ENCODE data around the gene YPEL4. TPM values are rescaled to one million over a fixed set of nuclear protein-coding genes. Genes with fewer than 3 reads are reported as not detected.

YPEL4 gene
- polyA plus RNA-seq, 3 donors, result 1.2 to 1.9 (median 1.7) TPM

- no peak for DNase-seq (ENCODE audit: low read depth in 3 of 3, low spot score in 2 of 3)
These were observed 15.4 kb downstream of the YPEL4 start for GRCh38 chr11:57634311-57634710.

GRCh38 chr11:57633394-57634070 is 16.2 kb downstream of the YPEL4 start:
- no peak for DNase-seq (ENCODE audit: low read depth in 3 of 3, low spot score in 2 of 3)

GRCh38 chr11:57632116-57632515 is 17.6 kb downstream of the YPEL4 start:
- no peak for DNase-seq (ENCODE audit: low read depth in 3 of 3, low spot score in 2 of 3)

GRCh38 chr11:57630171-57630570 is 19.5 kb downstream of the YPEL4 start:
- DNase-seq (ENCODE audit: low read depth in 3 of 3, low spot score in 2 of 3), result no peak

GRCh38 chr11:57626895-57627294 is 22.8 kb downstream of the YPEL4 start:
- DNase-seq (ENCODE audit: low read depth in 3 of 3, low spot score in 2 of 3), result no peak

GRCh38 chr11:57624864-57625263 is 24.8 kb downstream of the YPEL4 start:
- DNase-seq (ENCODE audit: low read depth in 3 of 3, low spot score in 2 of 3), result no peak

GRCh38 chr11:57622263-57622662 is 27.4 kb downstream of the YPEL4 start:
- DNase-seq (ENCODE audit: low read depth in 3 of 3, low spot score in 2 of 3), result no peak

- no peak for DNase-seq (ENCODE audit: low read depth in 3 of 3, low spot score in 2 of 3)
These were observed 29.2 kb downstream of the YPEL4 start for GRCh38 chr11:57620467-57620866.

- no peak for DNase-seq (ENCODE audit: low read depth in 3 of 3, low spot score in 2 of 3)
These were observed 30.4 kb downstream of the YPEL4 start for GRCh38 chr11:57619331-57619730.

- DNase-seq (ENCODE audit: low read depth in 3 of 3, low spot score in 2 of 3), result no peak
These were observed 31.3 kb downstream of the YPEL4 start for GRCh38 chr11:57618438-57618837.

- DNase-seq (ENCODE audit: low read depth in 3 of 3, low spot score in 2 of 3), result no peak
These were observed 33.1 kb downstream of the YPEL4 start for GRCh38 chr11:57616595-57616994.

- DNase-seq (ENCODE audit: low read depth in 3 of 3, low spot score in 2 of 3), result no peak
These were observed 34.4 kb downstream of the YPEL4 start for GRCh38 chr11:57615308-57615707.

GRCh38 chr11:57614234-57614772 is 35.4 kb downstream of the YPEL4 start:
- no peak for DNase-seq (ENCODE audit: low read depth in 3 of 3, low spot score in 2 of 3)

GRCh38 chr11:57610170-57610569 is 39.5 kb downstream of the YPEL4 start:
- no peak for DNase-seq (ENCODE audit: low read depth in 3 of 3, low spot score in 2 of 3)

- DNase-seq (ENCODE audit: low read depth in 3 of 3, low spot score in 2 of 3), result no peak
These were observed 44.7 kb downstream of the YPEL4 start for GRCh38 chr11:57605028-57605420.

GRCh38 chr11:57604296-57605027 is 45.2 kb downstream of the YPEL4 start:
- no peak for DNase-seq (ENCODE audit: low read depth in 3 of 3, low spot score in 2 of 3)

GRCh38 chr11:57601297-57601696 is 48.4 kb downstream of the YPEL4 start:
- DNase-seq (ENCODE audit: low read depth in 3 of 3, low spot score in 2 of 3), result no peak

GRCh38 chr11:57599381-57599780 is 50.3 kb downstream of the YPEL4 start:
- DNase-seq (ENCODE audit: low read depth in 3 of 3, low spot score in 2 of 3), result no peak

GRCh38 chr11:57598831-57599155 is 50.9 kb downstream of the YPEL4 start:
- DNase-seq (ENCODE audit: low read depth in 3 of 3, low spot score in 2 of 3), result peak in 1 of 3 donors; percentile 10

GRCh38 chr11:57597916-57598830 is 51.5 kb downstream of the YPEL4 start:
- DNase-seq (ENCODE audit: low read depth in 3 of 3, low spot score in 2 of 3), result peak; percentile 48 to 67 (median 65)

GRCh38 chr11:57597461-57597915 is 52.2 kb downstream of the YPEL4 start, which contains the start of gene SERPING1:
Gene SERPING1 (plus strand): TSS chr11:57597685. CDS start chr11:57598271, 586 bp downstream.
- peak in 2 of 3 donors; percentile 32 to 46 for DNase-seq (ENCODE audit: low read depth in 3 of 3, low spot score in 2 of 3)
